Tongue (tissue), 2 donors: ENCODE data around the gene AFAP1L1. TPM values are rescaled to one million over a fixed set of nuclear protein-coding genes. Genes with fewer than 3 reads are reported as not detected.
A peak's percentile ranks its signal among the peaks of the same experiment; 100 is the strongest.
"Not testable (repeated sequence)": the region's sequence is repeated elsewhere in the genome, so short reads cannot be mapped to it uniquely, and the experiment has no call there.

Source experiments
- DNase-seq: peaks from one replicate; pipeline ENCODE4 v3.0.0-alpha.2; 2015
- total RNA-seq: library from RNA; depleted of rRNA; stranded (reverse); fragments of >200 nt; gene quantifications from one replicate; pipeline ENCODE4 v1.2.3, GENCODE V29; 2014

AFAP1L1 gene
- total RNA-seq, 1 donor from 2014 or later, result 121 TPM

- DNase-seq, result no peak
Observed at GRCh38 chr5:149262315-149262714, 9.3 kb upstream of the AFAP1L1 start.

GRCh38 chr5:149264439-149265067, 7.1 kb upstream of the AFAP1L1 start:
- DNase-seq, result no peak

- DNase-seq, result no peak
Observed at GRCh38 chr5:149265068-149265465, 6.6 kb upstream of the AFAP1L1 start.

GRCh38 chr5:149265597-149265996, 6.1 kb upstream of the AFAP1L1 start:
- DNase-seq, result peak; percentile 35

GRCh38 chr5:149267241-149267973, 4.3 kb upstream of the AFAP1L1 start:
- no peak for DNase-seq

GRCh38 chr5:149268928-149269557, 2.6 kb upstream of the AFAP1L1 start:
- DNase-seq, result peak; percentile 62

- peak; percentile 31 for DNase-seq
Observed at GRCh38 chr5:149271195-149271715, 404 bp upstream of the AFAP1L1 start.

GRCh38 chr5:149272781-149273180, 1.1 kb downstream of the AFAP1L1 start:
- DNase-seq, result not testable (repeated sequence)

- no peak for DNase-seq
Observed at GRCh38 chr5:149273237-149273636, 1.6 kb downstream of the AFAP1L1 start.

GRCh38 chr5:149273950-149274349, 2.3 kb downstream of the AFAP1L1 start:
- DNase-seq, result no peak

- no peak for DNase-seq
Observed at GRCh38 chr5:149274939-149275338, 3.3 kb downstream of the AFAP1L1 start.

GRCh38 chr5:149277801-149278200, 6.1 kb downstream of the AFAP1L1 start:
- DNase-seq, result no peak

GRCh38 chr5:149278451-149279210, 7.0 kb downstream of the AFAP1L1 start:
- no peak for DNase-seq

- no peak for DNase-seq
Observed at GRCh38 chr5:149279661-149280060, 8.0 kb downstream of the AFAP1L1 start.

GRCh38 chr5:149280124-149280523, 8.5 kb downstream of the AFAP1L1 start:
- DNase-seq, result no peak

- DNase-seq, result no peak
Observed at GRCh38 chr5:149280802-149281201, 9.1 kb downstream of the AFAP1L1 start.

- DNase-seq, result peak; percentile 78
Observed at GRCh38 chr5:149282027-149282965, 10.6 kb downstream of the AFAP1L1 start.

GRCh38 chr5:149282966-149283332, 11.3 kb downstream of the AFAP1L1 start:
- no peak for DNase-seq

GRCh38 chr5:149283626-149284480, 12.2 kb downstream of the AFAP1L1 start:
- DNase-seq, result peak; percentile 54

- DNase-seq, result peak; percentile 28
Observed at GRCh38 chr5:149284501-149284900, 12.8 kb downstream of the AFAP1L1 start.
